Upper lobe of left lung (tissue), 4 donors: ENCODE measurements around the gene SGMS2.

Experiments
- CTCF ChIP-seq, 6 experiments: fragments of 450-650 bp in 4 of 6; fragments of 200-600 bp in 2 of 6; sonication (generic) in 2 of 6; IDR thresholded peaks; one replicate each; pipeline ENCODE4 v1.5.1; 2016 to 2019; ENCODE audit warnings: antibody characterized with exemption in 6 of 6
- EP300 ChIP-seq, 4 donors: sonication (generic); formaldehyde crosslinking; IDR thresholded peaks; one replicate each; pipeline ENCODE4 v1.5.1; 2017; ENCODE audit warnings: antibody characterized with exemption in 4 of 4, control low read depth in 2 of 4
- POLR2AphosphoS5 ChIP-seq, 2 donors: sonication (generic); formaldehyde crosslinking; IDR thresholded peaks; one replicate each; pipeline ENCODE4 v1.5.1; 2017; ENCODE audit warnings: antibody characterized with exemption in 2 of 2

- TF ChIP-seq CTCF (IDR thresholded peaks at IDR 0.05) (no peak), POLR2AphosphoS5 (IDR thresholded peaks at IDR 0.05) (peak; percentile 40 to 66), EP300 (IDR thresholded peaks at IDR 0.05) (peak in 1 of 4 donors; percentile 63)
Measured at GRCh38 chr4:107837317-107837716, 12.6 kb downstream of the SGMS2 start.
